Measurements from ENCODE around the gene FGF11.

DNA sequence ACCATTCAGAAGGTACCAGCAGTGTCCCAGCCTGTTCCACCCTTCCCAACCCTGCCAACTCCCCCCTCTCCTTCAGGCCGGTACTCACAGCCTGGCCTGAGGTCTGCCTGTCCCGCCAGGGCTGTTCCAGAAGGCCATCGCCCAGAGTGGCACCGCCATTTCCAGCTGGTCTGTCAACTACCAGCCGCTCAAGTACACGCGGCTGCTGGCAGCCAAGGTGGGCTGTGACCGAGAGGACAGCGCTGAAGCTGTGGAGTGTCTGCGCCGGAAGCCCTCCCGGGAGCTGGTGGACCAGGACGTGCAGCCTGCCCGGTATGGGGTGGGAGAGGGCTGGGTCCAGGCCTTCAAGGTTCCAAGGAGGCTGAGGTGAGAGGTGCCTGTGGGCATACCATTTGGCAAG, 24.5 kb upstream of the FGF11 start:
- TF ChIP-seq, protein P1, sequence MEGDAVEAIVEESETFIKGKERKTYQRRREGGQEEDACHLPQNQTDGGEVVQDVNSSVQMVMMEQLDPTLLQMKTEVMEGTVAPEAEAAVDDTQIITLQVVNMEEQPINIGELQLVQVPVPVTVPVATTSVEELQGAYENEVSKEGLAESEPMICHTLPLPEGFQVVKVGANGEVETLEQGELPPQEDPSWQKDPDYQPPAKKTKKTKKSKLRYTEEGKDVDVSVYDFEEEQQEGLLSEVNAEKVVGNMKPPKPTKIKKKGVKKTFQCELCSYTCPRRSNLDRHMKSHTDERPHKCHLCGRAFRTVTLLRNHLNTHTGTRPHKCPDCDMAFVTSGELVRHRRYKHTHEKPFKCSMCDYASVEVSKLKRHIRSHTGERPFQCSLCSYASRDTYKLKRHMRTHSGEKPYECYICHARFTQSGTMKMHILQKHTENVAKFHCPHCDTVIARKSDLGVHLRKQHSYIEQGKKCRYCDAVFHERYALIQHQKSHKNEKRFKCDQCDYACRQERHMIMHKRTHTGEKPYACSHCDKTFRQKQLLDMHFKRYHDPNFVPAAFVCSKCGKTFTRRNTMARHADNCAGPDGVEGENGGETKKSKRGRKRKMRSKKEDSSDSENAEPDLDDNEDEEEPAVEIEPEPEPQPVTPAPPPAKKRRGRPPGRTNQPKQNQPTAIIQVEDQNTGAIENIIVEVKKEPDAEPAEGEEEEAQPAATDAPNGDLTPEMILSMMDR (IDR thresholded peaks at IDR 0.05): no peak
- no peak for TF ChIP-seq POLR2AphosphoS5 (IDR thresholded peaks at IDR 0.05)
- TF ChIP-seq POLR2A (IDR thresholded peaks at IDR 0.05): no peak
- TF ChIP-seq EP300 (IDR thresholded peaks at IDR 0.05): no peak

Measured in stomach (tissue), 4 donors.